Kidney epithelial cell (primary cell): Measurements from ENCODE around the gene TTC3. TPM values are rescaled to one million over a fixed set of nuclear protein-coding genes. Genes with fewer than 3 reads are reported as not detected.

Experiments used
- DNase-seq: peaks from one replicate; pipeline ENCODE4 v3.0.0-alpha.2; 2010; ENCODE audit warnings: low read depth
- H3K27me3 ChIP-seq: 2 replicates; pipeline ENCODE4 v1.6.0; 2011; ENCODE audit warnings: low read length; ENCODE audit not compliant: control insufficient read depth, insufficient read depth
- H3K36me3 ChIP-seq: 2 replicates; pipeline ENCODE4 v1.5.1; 2011; ENCODE audit warnings: low read length; ENCODE audit not compliant: control insufficient read depth, insufficient read depth
- H3K4me3 ChIP-seq: 2 replicates; pipeline ENCODE4 v1.5.1; 2011; ENCODE audit warnings: low read depth, mild to moderate bottlenecking, control low read depth, low read length
- total RNA-seq: library from RNA; depleted of rRNA; stranded (reverse); fragments of >200 nt; gene quantifications from 2 replicates; pipeline ENCODE4 v1.2.3, GENCODE V29; 2015
- TF ChIP-seq, protein P1 (sequence below): IDR thresholded peaks from 2 replicates; pipeline ENCODE4 v1.5.1; 2011; ENCODE audit warnings: mild to moderate bottlenecking, moderate library complexity, low read length, control low read depth, inconsistent platforms; ENCODE audit not compliant: insufficient read depth, poor library complexity, severe bottlenecking

Gene TTC3
- total RNA-seq, 1 donor from 2014 or later, result 139 TPM

- Histone ChIP-seq H3K4me3 (no peak overlapping the region), H3K36me3 (no peaks in the 10 kb centered on the region), H3K27me3 (no peaks in the 10 kb centered on the region)
- TF ChIP-seq, protein P1, sequence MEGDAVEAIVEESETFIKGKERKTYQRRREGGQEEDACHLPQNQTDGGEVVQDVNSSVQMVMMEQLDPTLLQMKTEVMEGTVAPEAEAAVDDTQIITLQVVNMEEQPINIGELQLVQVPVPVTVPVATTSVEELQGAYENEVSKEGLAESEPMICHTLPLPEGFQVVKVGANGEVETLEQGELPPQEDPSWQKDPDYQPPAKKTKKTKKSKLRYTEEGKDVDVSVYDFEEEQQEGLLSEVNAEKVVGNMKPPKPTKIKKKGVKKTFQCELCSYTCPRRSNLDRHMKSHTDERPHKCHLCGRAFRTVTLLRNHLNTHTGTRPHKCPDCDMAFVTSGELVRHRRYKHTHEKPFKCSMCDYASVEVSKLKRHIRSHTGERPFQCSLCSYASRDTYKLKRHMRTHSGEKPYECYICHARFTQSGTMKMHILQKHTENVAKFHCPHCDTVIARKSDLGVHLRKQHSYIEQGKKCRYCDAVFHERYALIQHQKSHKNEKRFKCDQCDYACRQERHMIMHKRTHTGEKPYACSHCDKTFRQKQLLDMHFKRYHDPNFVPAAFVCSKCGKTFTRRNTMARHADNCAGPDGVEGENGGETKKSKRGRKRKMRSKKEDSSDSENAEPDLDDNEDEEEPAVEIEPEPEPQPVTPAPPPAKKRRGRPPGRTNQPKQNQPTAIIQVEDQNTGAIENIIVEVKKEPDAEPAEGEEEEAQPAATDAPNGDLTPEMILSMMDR, result no peak
- DNase-seq, result no peak
Observed at GRCh38 chr21:37208056-37208721, 135.1 kb downstream of the TTC3 start.

DNA sequence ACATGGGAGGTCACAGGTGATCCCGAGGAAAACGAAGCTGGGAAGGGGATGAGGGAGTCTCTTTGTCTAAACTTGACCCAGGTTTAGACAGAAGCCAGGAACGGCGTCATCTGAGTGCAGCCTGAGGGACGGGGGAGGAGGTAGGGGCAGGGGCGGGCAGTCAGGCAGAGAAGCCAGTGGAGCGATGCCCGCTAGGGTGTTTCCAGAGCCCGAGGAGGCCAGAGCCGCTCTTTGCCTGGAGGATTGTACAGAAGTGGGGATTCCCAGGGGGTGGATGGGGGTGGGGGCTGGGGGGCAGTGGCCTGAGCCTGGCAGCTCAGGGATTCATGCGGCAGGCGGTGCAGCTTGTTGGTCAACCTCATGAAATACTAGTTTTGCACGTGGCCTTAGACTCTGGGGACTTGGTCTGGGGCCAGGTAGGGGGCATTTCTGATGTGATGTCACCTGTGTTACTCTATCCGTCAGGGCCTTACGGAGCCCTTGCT lies 135.7 kb downstream of the TTC3 start:
- TF ChIP-seq, protein P1, result no peak
- H3K36me3 ChIP-seq, result no peaks in the 10 kb centered on the region
- H3K27me3 ChIP-seq, result no peaks in the 10 kb centered on the region
- DNase-seq, result no peak
- no peak overlapping the region for H3K4me3 ChIP-seq

GRCh38 chr21:37210130-37210529 lies 137.1 kb downstream of the TTC3 start:
- Histone ChIP-seq H3K36me3 (no peaks in the 10 kb centered on the region), H3K4me3 (no peak overlapping the region), H3K27me3 (no peaks in the 10 kb centered on the region)
- TF ChIP-seq, protein P1, result no peak
- DNase-seq, result no peak

- no peaks in the 10 kb centered on the region for H3K27me3 ChIP-seq
- no peaks in the 10 kb centered on the region for H3K36me3 ChIP-seq
- H3K4me3 ChIP-seq, result no peak overlapping the region
- DNase-seq, result no peak
- TF ChIP-seq, protein P1, result no peak
Observed at GRCh38 chr21:37210799-37211198, 137.7 kb downstream of the TTC3 start.

- no peak for DNase-seq
- TF ChIP-seq, protein P1, result no peak
Observed at GRCh38 chr21:37214952-37215351, 141.9 kb downstream of the TTC3 start.

More at GRCh38 chr21:37214952-37215351, 141.9 kb downstream of the TTC3 start:
- no peak overlapping the region for H3K4me3 ChIP-seq
- no peaks in the 10 kb centered on the region for H3K36me3 ChIP-seq
- no peaks in the 10 kb centered on the region for H3K27me3 ChIP-seq
